Stomach smooth muscle (tissue), 2 donors: Measurements from ENCODE around the gene HOXC11.
A peak's percentile ranks its signal among the peaks of the same experiment; 100 is the strongest.

Experiments
- H3K27ac ChIP-seq: one replicate; pipeline ENCODE4 v1.7.0; 2013; ENCODE audit warnings: mild to moderate bottlenecking, low read length, inconsistent platforms
- H3K27me3 ChIP-seq, 2 donors: one replicate each; pipeline ENCODE4 v1.7.0; 2013; ENCODE audit warnings: low read length in 2 of 2; ENCODE audit not compliant: insufficient read depth in 2 of 2, control insufficient read depth in 1 of 2
- H3K36me3 ChIP-seq, 2 donors: one replicate each; pipeline ENCODE4 v1.7.0; 2013; ENCODE audit warnings: low read length in 2 of 2; ENCODE audit not compliant: control insufficient read depth in 2 of 2, insufficient read depth in 2 of 2
- H3K4me1 ChIP-seq: one replicate; pipeline ENCODE4 v1.7.0; 2013; ENCODE audit warnings: low read length; ENCODE audit not compliant: control insufficient read depth, insufficient read depth
- H3K4me3 ChIP-seq, 2 donors: one replicate each; pipeline ENCODE4 v1.7.0; 2013; ENCODE audit warnings: low read length in 2 of 2
- H3K9ac ChIP-seq, 2 donors: one replicate each; pipeline ENCODE4 v1.7.0; 2013; ENCODE audit warnings: low read length in 2 of 2, mild to moderate bottlenecking in 1 of 2
- H3K9me3 ChIP-seq, 2 donors: one replicate each; pipeline ENCODE4 v1.7.0; 2013; ENCODE audit warnings: low read length in 2 of 2; ENCODE audit not compliant: control insufficient read depth in 2 of 2
- donor health status: healthy.
- donor health status: Pancreatic carcinoma.

The HOXC11 gene

DNA sequence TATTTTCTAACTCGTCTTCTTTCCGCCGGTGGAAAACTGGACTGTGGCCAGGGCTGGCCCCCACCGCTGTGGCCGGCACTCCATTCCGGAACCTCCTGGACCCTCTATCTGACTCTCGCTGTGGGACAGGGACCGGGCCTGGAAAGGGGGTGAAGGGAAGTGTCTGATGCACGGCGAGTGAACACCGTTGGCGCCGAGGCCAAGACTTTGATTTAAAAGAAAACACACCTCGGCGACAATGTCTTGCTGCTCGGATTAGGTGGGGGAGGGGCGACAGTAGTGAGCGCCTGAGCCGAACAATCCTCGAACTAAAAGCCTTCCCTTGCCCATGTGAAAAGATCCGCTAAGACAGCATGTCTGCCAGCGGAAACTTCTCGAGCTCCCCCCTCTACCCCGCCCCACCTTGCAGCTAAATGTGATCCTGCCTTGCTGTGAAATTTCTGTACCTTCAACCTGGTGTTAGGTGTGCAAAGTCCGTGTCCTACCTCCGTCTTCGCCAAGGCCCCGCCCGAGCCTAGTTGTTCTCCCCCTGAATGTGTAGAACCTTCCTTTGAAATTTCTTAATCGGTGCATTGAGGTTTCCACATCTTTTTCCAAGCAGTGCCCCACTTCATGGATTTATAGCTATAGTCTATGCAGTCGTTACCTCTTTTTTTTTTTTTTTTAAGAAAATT, 2.7 kb downstream of the HOXC11 start:
- Histone ChIP-seq H3K9me3 (no peaks in the 10 kb centered on the region), H3K27me3 (peaks cover 83 to 93% of the 10 kb centered on the region in 2 donors), H3K4me1 (peaks cover 14% of the 10 kb centered on the region), H3K27ac (no peak overlapping the region), H3K4me3 (peak overlapping the region in 1 of 2 donors; percentile 40), H3K36me3 (no peaks in the 10 kb centered on the region), H3K9ac (no peak overlapping the region)

GRCh38 chr12:53976172-53976822, 3.4 kb downstream of the HOXC11 start:
- Histone ChIP-seq H3K4me1 (peaks cover 14% of the 10 kb centered on the region), H3K9ac (no peak overlapping the region), H3K27ac (no peak overlapping the region), H3K9me3 (no peaks in the 10 kb centered on the region), H3K4me3 (no peak overlapping the region), H3K36me3 (no peaks in the 10 kb centered on the region), H3K27me3 (peaks cover 83 to 93% of the 10 kb centered on the region in 2 donors)

- no peak overlapping the region for H3K27ac ChIP-seq
- H3K9me3 ChIP-seq = no peaks in the 10 kb centered on the region
- H3K36me3 ChIP-seq = no peaks in the 10 kb centered on the region
- H3K4me3 ChIP-seq = no peak overlapping the region
- peaks cover 82 to 92% of the 10 kb centered on the region in 2 donors for H3K27me3 ChIP-seq
- H3K4me1 ChIP-seq = peaks cover 14% of the 10 kb centered on the region
- no peak overlapping the region for H3K9ac ChIP-seq
These were observed 4.1 kb downstream of the HOXC11 start for GRCh38 chr12:53976823-53977595.

GRCh38 chr12:53977596-53978445, 4.9 kb downstream of the HOXC11 start:
- Histone ChIP-seq H3K4me1 (peaks cover 14% of the 10 kb centered on the region), H3K9me3 (no peaks in the 10 kb centered on the region), H3K27me3 (peaks cover 82 to 92% of the 10 kb centered on the region in 2 donors), H3K36me3 (no peaks in the 10 kb centered on the region), H3K27ac (no peak overlapping the region), H3K4me3 (no peak overlapping the region), H3K9ac (no peak overlapping the region)

DNA sequence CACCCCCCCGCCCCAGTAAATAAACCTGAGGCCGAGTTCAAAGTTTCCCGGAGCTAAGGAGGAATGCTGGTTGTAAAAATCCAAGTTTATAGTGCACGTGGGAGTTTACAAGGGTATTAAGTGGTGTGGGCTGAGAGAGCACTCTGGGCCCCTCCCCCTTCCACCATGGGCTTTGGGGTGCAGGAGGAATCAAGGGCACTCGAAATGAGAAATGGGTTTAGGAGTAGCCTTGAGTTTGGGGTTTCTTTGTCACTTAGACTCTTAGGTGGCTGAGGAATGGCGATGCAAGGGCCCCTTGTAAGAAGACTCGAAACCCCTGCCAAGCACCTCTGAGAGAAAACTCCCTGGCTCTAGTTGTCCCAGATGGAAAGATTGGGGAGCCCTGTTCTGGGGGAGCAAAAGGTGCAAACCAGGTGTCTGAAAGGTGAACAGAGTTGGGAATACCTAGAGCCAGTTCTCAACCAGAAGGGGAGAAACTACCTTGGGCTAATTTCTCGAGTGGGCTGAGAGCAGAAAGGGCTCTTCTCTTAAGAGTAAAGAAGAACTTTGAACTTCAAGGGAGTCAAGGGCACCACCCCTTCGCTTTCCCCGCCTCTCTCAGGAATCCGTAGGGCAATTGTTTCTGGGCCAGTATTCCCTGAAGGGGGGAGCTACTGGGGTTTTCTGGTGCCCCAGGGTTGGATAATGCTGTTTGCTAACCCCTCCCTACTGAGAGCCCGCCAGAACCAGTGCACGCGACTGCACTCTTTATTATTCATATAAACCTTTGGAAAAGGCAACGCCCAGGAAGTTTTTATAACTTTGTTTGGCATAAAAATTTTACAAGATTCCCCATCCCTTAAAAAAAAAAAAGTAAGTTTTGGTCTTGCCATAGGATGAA, 5.8 kb downstream of the HOXC11 start:
- no peak overlapping the region for H3K27ac ChIP-seq
- peaks cover 82 to 92% of the 10 kb centered on the region in 2 donors for H3K27me3 ChIP-seq
- no peaks in the 10 kb centered on the region for H3K9me3 ChIP-seq
- no peak overlapping the region for H3K9ac ChIP-seq
- H3K4me1 ChIP-seq = peaks cover 16% of the 10 kb centered on the region
- no peak overlapping the region for H3K4me3 ChIP-seq
- H3K36me3 ChIP-seq = no peaks in the 10 kb centered on the region

DNA sequence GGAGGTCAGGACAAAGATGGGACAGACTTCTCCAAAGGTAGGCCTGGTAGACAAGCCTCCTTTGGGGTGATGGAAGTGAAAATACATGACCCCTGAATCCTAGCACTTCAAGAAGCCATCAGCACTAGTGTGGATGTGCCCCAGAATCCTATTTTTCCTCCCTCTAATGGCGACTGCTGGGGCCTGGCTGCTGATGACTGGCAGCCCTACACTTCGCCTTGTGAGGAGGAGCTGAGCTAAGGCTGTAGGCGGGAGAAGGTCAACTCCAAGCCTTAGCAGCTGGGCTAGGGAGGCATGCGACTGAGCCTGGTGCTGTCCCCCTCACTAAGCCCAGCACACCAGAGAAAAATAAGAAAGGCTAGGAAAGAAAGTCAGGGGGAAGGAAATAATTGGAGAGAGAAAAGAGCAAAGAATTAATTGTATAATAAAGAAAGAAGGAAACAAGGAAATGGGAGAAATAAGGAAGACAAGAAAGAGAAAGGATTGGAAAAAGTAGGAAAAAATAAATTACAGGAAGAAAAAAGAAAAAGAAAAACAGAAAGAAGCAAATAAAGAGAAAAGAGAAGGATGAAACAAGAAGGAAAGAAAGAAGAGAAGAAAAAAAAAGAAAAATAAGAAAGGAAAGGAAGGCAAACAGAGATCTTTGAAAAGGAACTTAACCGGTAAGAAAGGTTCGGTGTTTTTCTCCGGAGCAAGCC, 7.3 kb downstream of the HOXC11 start:
- Histone ChIP-seq H3K9me3 (no peaks in the 10 kb centered on the region), H3K27me3 (peaks cover 86 to 92% of the 10 kb centered on the region in 2 donors), H3K27ac (no peak overlapping the region), H3K4me1 (peaks cover 12% of the 10 kb centered on the region), H3K9ac (no peak overlapping the region), H3K4me3 (no peak overlapping the region), H3K36me3 (no peaks in the 10 kb centered on the region)

DNA sequence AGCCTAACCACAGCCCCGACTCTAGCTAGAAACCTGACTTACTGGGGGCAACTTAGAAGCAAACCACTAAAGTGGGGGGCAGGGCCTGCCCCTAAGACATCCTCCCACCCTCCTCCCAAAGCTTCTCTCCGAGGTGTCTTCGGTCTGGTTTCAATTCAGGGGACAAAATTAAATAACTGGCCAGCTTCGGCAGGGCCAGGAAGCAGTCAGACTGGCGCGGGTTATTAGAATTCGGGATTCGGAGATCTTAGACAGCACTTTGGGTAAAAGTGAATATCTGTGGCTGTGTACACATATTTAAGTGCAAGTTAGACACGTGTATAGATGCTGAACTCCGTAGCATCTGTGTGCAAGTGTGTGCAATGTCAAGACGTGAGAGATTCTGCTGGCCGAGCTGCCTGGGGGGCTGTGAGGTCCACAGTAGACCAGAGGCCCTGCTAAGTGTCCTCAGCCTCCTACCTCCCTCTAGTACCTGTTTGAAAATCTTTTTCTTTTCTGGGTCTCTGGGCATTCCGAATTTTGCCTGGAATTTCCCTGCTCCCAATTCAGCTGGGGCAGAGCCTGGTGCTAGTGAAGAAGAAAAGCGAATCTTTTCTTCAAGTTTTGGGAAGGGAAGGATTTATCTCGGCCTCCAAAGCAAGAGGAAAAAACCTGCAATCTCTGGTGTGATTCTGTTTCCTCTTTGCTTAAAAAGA, 8.0 kb downstream of the HOXC11 start:
- Histone ChIP-seq H3K9me3 (no peaks in the 10 kb centered on the region), H3K4me1 (peaks cover 13% of the 10 kb centered on the region), H3K27ac (no peak overlapping the region), H3K4me3 (no peak overlapping the region), H3K27me3 (peaks cover 86 to 92% of the 10 kb centered on the region in 2 donors), H3K36me3 (no peaks in the 10 kb centered on the region), H3K9ac (no peak overlapping the region)

DNA sequence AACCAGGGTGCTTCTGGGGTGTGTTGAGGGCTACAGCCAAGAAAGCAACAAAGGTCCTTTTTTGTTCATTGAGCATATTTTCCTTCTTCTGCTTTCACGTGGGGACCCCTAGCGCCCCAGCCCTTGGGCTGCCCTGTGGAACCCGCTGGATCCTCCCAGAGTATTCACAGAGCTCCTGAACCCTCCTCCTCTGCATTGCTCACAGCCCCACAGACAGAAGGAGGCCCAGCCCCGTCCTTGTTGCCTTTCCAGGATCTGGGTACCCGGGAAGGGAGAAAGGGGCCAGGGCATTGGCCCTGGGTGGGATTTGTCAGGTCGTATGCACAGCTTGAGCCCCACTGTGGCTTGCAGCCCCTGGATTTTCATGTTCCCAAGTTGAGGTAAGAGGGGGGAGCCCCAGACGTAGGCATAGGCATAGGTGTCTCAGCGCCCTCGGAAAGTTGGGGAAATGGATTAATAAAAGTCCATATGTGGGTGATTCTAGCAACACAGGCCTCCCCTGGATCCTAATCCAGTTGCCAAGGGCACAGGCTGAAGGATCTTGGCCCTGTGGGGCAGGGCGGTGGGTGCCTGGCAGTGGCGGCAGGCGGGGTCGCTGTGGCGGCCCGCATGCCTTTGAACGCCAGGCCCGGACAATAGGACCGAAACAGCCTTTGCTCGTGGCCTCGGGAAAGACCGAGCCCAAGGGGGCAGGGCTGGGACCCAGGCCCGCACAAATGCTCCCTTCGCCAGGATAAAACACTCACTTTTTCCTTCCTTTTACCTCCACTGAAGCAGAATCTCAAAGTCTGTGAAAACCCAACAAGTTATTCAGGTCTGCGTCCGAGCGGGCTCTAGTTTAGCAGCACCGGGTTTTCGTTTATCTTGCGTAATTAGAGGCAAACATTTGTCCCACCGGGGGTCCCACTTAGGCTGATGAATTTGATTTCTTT, 9.0 kb downstream of the HOXC11 start:
- H3K4me3 ChIP-seq = no peak overlapping the region
- H3K9me3 ChIP-seq = no peaks in the 10 kb centered on the region
- no peaks in the 10 kb centered on the region for H3K36me3 ChIP-seq
- H3K9ac ChIP-seq = no peak overlapping the region
- H3K27me3 ChIP-seq = peaks cover 87 to 92% of the 10 kb centered on the region in 2 donors
- peaks cover 18% of the 10 kb centered on the region for H3K4me1 ChIP-seq
- no peak overlapping the region for H3K27ac ChIP-seq
